K562 (cell line): ENCODE results near the gene HPCA. TPM values are rescaled to one million over a fixed set of nuclear protein-coding genes. Genes with fewer than 3 reads are reported as not detected.
A peak's percentile ranks its signal among the peaks of the same experiment; 100 is the strongest.

Source experiments
- ATAC-seq: fragments of 200-7000 bp; cut with Tn5 transposase; 3 replicates; pipeline ENCODE4 v1.9.1; 2020; ENCODE audit warnings: moderate library complexity
- BruUV-seq: library from RNA; stranded (reverse); fragments of 400-500 nt; replicated peaks from 2 replicates; lab custom pipeline; 2021; lab: Mats Ljungman, UMichigan
- CTCF ChIA-PET: fragments of 300-600 bp; formaldehyde crosslinking; extraction: SDS; loops from one replicate; lab custom pipeline; 2021; ENCODE audit warnings: low intra/inter-chr PET ratio; lab: Yijun Ruan, JAX
- POLR2A ChIA-PET: fragments of 300-600, 350-650 bp; sonication (Branson Sonifier 250); formaldehyde crosslinking; extraction: SDS; loops from one replicate; lab custom pipeline; 2021; ENCODE audit warnings: antibody characterized with exemption, inconsistent platforms; lab: Yijun Ruan, JAX
- DNase-seq, 4 experiments: peaks; one replicate each; pipeline versions ENCODE4 v3.0.0 to v3.0.0-alpha.2; 2011 to 2018; ENCODE audit warnings: low spot score in 3 of 4, mixed read lengths in 3 of 4; ENCODE audit errors: extremely low read depth in 1 of 4
- FAIRE-seq: peaks from 2 replicates; lab custom pipeline; 2011; peaks lifted over from hg19 to GRCh38; lab: Jason Lieb, UNC
- H2AFZ ChIP-seq: 2 replicates; pipeline ENCODE4 v1.6.0; 2011; ENCODE audit warnings: low read depth, low read length, control low read depth, inconsistent platforms
- H3K27ac ChIP-seq: fragments of 200-600 bp; 3 replicates; pipeline ENCODE4 v1.8.0; 2011; ENCODE audit warnings: low read depth, mild to moderate bottlenecking, control low read depth, inconsistent platforms, low read length, moderate library complexity, mixed read lengths; ENCODE audit errors: extremely low read depth
- H3K27me3 ChIP-seq, 2 experiments: fragments of 300-600 bp in 1 of 2; 2 replicates in 1 of 2; 3 replicates in 1 of 2; pipeline versions ENCODE4 v1.6.0 to v1.8.0; 2011; ENCODE audit warnings: inconsistent platforms in 2 of 2, low read length in 2 of 2, mild to moderate bottlenecking in 1 of 2, mixed read lengths in 1 of 2, moderate library complexity in 1 of 2; ENCODE audit not compliant: control insufficient read depth in 2 of 2, insufficient read depth in 2 of 2
- H3K36me3 ChIP-seq: fragments of 300-600 bp; 3 replicates; pipeline ENCODE4 v1.8.0; 2011; ENCODE audit warnings: mild to moderate bottlenecking, low read length, inconsistent platforms; ENCODE audit not compliant: control insufficient read depth, insufficient read depth
- H3K4me1 ChIP-seq, 2 experiments: fragments of 200-600 bp in 1 of 2; replicated peaks in 1 of 2; 2 replicates in 1 of 2; 3 replicates in 1 of 2; pipeline versions ENCODE4 v1.5.1 to v1.8.0; 2011; ENCODE audit warnings: inconsistent platforms in 2 of 2, low read length in 2 of 2, mild to moderate bottlenecking in 1 of 2, mixed read lengths in 1 of 2, moderate library complexity in 1 of 2; ENCODE audit not compliant: control insufficient read depth in 2 of 2, insufficient read depth in 2 of 2
- H3K4me2 ChIP-seq: 2 replicates; pipeline ENCODE4 v1.6.1; 2011; ENCODE audit warnings: low read length, control low read depth, inconsistent platforms, mixed read lengths; ENCODE audit not compliant: insufficient read depth
- H3K4me3 ChIP-seq: fragments of 200-600 bp; sonication (generic), shearing (Covaris generic); 2 replicates; pipeline ENCODE4 v1.5.1; 2016; ENCODE audit warnings: control low read depth, inconsistent platforms
- H3K79me2 ChIP-seq: fragments of 200-600 bp; 3 replicates; pipeline ENCODE4 v1.8.0; 2011; ENCODE audit warnings: low read length, inconsistent platforms; ENCODE audit not compliant: control insufficient read depth, insufficient read depth
- H3K9ac ChIP-seq, 2 experiments: 2 replicates each; pipeline versions ENCODE4 v1.6.0 to v1.6.1; 2011; ENCODE audit warnings: low read depth in 2 of 2, low read length in 2 of 2, control low read depth in 1 of 2, inconsistent platforms in 1 of 2, mild to moderate bottlenecking in 1 of 2, mixed read lengths in 1 of 2; ENCODE audit not compliant: insufficient read depth in 1 of 2
- H3K9me1 ChIP-seq: one replicate; pipeline ENCODE4 v1.6.0; 2011; ENCODE audit warnings: inconsistent platforms, mild to moderate bottlenecking, low read length, moderate library complexity; ENCODE audit not compliant: control insufficient read depth, insufficient read depth
- H3K9me3 ChIP-seq: replicated peaks from 2 replicates; pipeline ENCODE4 v1.5.1; 2011; ENCODE audit warnings: low read depth, low read length, inconsistent platforms; ENCODE audit not compliant: control insufficient read depth, insufficient read depth
- H4K20me1 ChIP-seq: replicated peaks from 2 replicates; pipeline ENCODE4 v1.6.1; 2011; ENCODE audit warnings: low read length, inconsistent platforms, mixed read lengths; ENCODE audit not compliant: control insufficient read depth, insufficient read depth
- RBM25 ChIP-seq: fragments of 200-400 bp; formaldehyde crosslinking; IDR thresholded peaks from 2 replicates; pipeline ENCODE4 v1.6.1; 2018; ENCODE audit warnings: low read length, low read depth, moderate library complexity; ENCODE audit not compliant: severe bottlenecking
- SPI1 ChIP-seq: IDR thresholded peaks from 2 replicates; pipeline ENCODE4 v1.6.1; 2011; ENCODE audit warnings: low read depth, low read length, control low read depth, borderline replicate concordance
- ZNF146 ChIP-seq: IDR thresholded peaks from one replicate; pipeline ENCODE4 v1.6.1; 2018; ENCODE audit warnings: missing compliant biosample characterization; ENCODE audit not compliant: unreplicated experiment
- ZNF347 ChIP-seq: fragments of 450-650 bp; formaldehyde crosslinking; IDR thresholded peaks from 2 replicates; pipeline ENCODE4 v1.4.0; 2020; ENCODE audit warnings: low read depth, mild to moderate bottlenecking, moderate library complexity
- WGBS: fragments of 100-300 bp; shearing (Covaris generic); methylation state at CpG from one replicate; pipeline ENCODE4 v1.1.6; 2016; ENCODE audit warnings: low coverage, mixed read lengths; ENCODE audit not compliant: insufficient coverage; ENCODE audit errors: missing lambda C conversion rate; 5-methylcytosine and 5-hydroxymethylcytosine counted together
- in situ Hi-C: fragments of 300-500 bp; cut with MboI; formaldehyde crosslinking; loops from 4 replicates; pipeline ENCODE4 v1.15.0; 2018; ENCODE audit warnings: inconsistent platforms, mixed read lengths
- intact Hi-C: fragments of 100-400 bp; cut with micrococcal nuclease; formaldehyde crosslinking; loops from 2 replicates; pipeline ENCODE4 v1.14.2; 2022
- polyA plus RNA-seq, 8 experiments: library from polyadenylated mRNA; depleted of rRNA in 4 of 8; stranded (reverse) in 5 of 8; unstranded in 3 of 8; fragments of >200 nt; fragmentation: Nextera tagmentation in 2 of 8; fragmentation: Illumina TruSeq in 1 of 8; extraction: Ambion mirVana in 2 of 8; extraction: Trizol in 1 of 8; gene quantifications; 2 replicates each; pipeline versions ENCODE4 v1.2.1 to v1.2.3, GENCODE V29; 2011 to 2014; ENCODE audit warnings: inconsistent platforms in 1 of 8, missing spikeins in 1 of 8
- total RNA-seq, 7 experiments: library from RNA; depleted of rRNA in 6 of 7; stranded (reverse); fragments of >200 nt in 6 of 7; fragmentation: Illumina TruSeq in 2 of 7; extraction: Trizol in 2 of 7; gene quantifications; 2 replicates each; pipeline versions ENCODE4 v1.2.1 to v1.2.3, GENCODE V29; 2011 to 2021; ENCODE audit warnings: low replicate concordance in 1 of 7
- TF ChIP-seq, protein P1 (sequence below): fragments of 450-650 bp; IDR thresholded peaks from 2 replicates; pipeline ENCODE4 v1.6.1; 2016; ENCODE audit warnings: borderline replicate concordance
- TF ChIP-seq, protein P2 (sequence below), 2 experiments: fragments of 200-800 bp in 1 of 2; sonication (Bioruptor generic) in 1 of 2; sonication (generic) in 1 of 2; formaldehyde crosslinking in 1 of 2; IDR thresholded peaks in 1 of 2; conservative IDR thresholded peaks in 1 of 2; 2 replicates each; pipeline versions ENCODE4 v1.5.0 to v1.6.1; 2016 to 2020; ENCODE audit warnings: missing compliant biosample characterization in 1 of 2, missing genetic modification characterization in 1 of 2, missing genetic modification reagents in 1 of 2

The HPCA gene
- total and polyA plus RNA-seq, 9 of the 15 experiments (the other 6 are each of a cell fraction or from before 2014, with no cell fraction given) = not detected

DNA sequence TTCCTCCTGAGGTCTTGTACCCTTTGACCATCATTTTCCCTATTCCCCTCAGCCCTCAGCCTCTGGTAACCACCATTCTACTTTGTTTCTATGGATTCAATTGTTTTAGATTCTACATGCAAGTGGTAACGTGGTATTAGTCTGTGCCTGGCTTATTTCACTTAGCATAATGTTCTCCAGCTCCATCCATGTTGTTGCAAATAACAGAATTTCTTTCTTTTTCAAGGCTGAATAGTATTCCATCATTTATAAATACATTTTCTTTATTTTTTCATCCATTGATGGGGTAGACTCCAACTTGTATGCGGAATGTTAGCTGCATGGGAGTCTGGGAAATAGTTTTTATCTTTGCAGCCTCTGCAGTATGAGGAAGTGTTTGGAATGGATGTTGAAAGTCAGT, 41.1 kb downstream of the HPCA start:
- Histone ChIP-seq H3K27me3 (peaks cover 31 to 39% of the 10 kb centered on the region in 2 experiments), H3K4me3 (no peak overlapping the region), H3K9ac (no peak overlapping the region), H3K4me2 (no peak overlapping the region), H2AFZ (no peak overlapping the region), H3K36me3 (no peaks in the 10 kb centered on the region), H3K27ac (no peak overlapping the region), H3K9me1 (no peaks in the 10 kb centered on the region), H3K79me2 (no peaks in the 10 kb centered on the region), H3K4me1 (peaks cover 2 to 10% of the 10 kb centered on the region in 2 experiments; a peak in 2 of 5 replicates), H4K20me1 (no peaks in the 10 kb centered on the region), H3K9me3 (no peaks in the 10 kb centered on the region)
- in situ Hi-C loops (no loop called here), intact Hi-C loops (no loop called here)
- TF ChIP-seq SPI1 (peak; percentile 27; the same call in 1 of the 2 replicates), ZNF146 (CRISPR knock-in tag) (peak; percentile 90), ZNF347 (CRISPR knock-in tag) (no peak), RBM25 (peak; percentile 45)
- TF ChIP-seq, protein P1, sequence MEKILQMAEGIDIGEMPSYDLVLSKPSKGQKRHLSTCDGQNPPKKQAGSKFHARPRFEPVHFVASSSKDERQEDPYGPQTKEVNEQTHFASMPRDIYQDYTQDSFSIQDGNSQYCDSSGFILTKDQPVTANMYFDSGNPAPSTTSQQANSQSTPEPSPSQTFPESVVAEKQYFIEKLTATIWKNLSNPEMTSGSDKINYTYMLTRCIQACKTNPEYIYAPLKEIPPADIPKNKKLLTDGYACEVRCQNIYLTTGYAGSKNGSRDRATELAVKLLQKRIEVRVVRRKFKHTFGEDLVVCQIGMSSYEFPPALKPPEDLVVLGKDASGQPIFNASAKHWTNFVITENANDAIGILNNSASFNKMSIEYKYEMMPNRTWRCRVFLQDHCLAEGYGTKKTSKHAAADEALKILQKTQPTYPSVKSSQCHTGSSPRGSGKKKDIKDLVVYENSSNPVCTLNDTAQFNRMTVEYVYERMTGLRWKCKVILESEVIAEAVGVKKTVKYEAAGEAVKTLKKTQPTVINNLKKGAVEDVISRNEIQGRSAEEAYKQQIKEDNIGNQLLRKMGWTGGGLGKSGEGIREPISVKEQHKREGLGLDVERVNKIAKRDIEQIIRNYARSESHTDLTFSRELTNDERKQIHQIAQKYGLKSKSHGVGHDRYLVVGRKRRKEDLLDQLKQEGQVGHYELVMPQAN = no peak
- TF ChIP-seq, protein P2, sequence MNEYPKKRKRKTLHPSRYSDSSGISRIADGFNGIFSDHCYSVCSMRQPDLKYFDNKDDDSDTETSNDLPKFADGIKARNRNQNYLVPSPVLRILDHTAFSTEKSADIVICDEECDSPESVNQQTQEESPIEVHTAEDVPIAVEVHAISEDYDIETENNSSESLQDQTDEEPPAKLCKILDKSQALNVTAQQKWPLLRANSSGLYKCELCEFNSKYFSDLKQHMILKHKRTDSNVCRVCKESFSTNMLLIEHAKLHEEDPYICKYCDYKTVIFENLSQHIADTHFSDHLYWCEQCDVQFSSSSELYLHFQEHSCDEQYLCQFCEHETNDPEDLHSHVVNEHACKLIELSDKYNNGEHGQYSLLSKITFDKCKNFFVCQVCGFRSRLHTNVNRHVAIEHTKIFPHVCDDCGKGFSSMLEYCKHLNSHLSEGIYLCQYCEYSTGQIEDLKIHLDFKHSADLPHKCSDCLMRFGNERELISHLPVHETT (CRISPR knock-in tag; conservative IDR thresholded peaks at IDR 0.05 in 1 of 2, IDR thresholded peaks at IDR 0.05 in 1 of 2) = no peak
- 4% methylated on average over 2 of the region's 2 CpGs for WGBS
- no TSS peak for BruUV-seq
- CTCF ChIA-PET = no interaction called here
- POLR2A ChIA-PET = interaction anchor here (0.9 to 1.0 kb wide), 2 partner anchors 9 to 20 kb away, joined by 3 to 5 read pairs; no protein-coding TSS in a partner anchor
- no peak for ATAC-seq
- no peak for FAIRE-seq
- DNase-seq = no peak
